ENCODE results near the gene HGF.

DNA sequence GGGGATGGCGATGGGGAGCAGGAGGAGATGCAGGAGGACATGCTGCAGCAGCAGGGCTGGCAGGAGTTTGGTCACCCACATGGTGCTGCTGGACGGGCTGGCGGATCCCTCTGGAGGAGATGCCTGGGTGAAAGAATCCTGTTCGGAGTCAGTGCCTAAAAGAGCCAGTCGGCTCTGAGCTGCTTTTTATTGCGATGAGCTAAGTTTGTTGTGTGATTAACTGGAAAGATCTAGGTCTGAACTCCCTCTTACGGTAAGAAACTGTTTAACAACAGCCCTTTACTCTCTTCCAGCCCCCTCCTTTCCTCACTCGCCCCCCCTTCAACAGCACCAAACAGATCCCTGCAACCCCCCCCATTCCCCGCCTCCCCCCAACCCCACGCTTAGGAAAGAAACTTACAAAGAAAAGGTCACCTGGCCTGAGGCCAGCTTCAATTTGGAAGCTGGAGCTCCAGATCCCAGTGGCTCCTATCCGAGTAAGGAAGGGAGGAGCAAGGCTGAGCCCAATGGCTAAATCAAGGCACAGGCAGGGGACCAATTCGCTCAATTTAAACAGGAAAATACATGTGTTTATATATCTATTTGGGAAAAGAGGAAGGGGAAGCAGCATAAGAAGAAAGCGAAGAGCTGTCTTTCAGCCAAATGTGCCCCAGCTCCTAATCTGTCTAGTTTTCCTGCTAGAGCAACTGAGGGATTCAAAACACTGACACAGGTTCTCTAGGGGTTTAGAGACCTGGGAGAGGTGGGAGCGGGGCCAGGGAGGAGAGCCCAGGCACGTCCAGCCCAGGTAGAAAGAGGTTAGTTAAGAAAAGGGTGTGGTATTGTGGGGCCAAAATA is at the start of gene HGF:
- TF ChIP-seq POLR2A (IDR thresholded peaks at IDR 0.05) = no peak
- TF ChIP-seq, protein P1, sequence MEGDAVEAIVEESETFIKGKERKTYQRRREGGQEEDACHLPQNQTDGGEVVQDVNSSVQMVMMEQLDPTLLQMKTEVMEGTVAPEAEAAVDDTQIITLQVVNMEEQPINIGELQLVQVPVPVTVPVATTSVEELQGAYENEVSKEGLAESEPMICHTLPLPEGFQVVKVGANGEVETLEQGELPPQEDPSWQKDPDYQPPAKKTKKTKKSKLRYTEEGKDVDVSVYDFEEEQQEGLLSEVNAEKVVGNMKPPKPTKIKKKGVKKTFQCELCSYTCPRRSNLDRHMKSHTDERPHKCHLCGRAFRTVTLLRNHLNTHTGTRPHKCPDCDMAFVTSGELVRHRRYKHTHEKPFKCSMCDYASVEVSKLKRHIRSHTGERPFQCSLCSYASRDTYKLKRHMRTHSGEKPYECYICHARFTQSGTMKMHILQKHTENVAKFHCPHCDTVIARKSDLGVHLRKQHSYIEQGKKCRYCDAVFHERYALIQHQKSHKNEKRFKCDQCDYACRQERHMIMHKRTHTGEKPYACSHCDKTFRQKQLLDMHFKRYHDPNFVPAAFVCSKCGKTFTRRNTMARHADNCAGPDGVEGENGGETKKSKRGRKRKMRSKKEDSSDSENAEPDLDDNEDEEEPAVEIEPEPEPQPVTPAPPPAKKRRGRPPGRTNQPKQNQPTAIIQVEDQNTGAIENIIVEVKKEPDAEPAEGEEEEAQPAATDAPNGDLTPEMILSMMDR (IDR thresholded peaks at IDR 0.05) = no peak
